ENCODE results near the gene GJB5.

DNA sequence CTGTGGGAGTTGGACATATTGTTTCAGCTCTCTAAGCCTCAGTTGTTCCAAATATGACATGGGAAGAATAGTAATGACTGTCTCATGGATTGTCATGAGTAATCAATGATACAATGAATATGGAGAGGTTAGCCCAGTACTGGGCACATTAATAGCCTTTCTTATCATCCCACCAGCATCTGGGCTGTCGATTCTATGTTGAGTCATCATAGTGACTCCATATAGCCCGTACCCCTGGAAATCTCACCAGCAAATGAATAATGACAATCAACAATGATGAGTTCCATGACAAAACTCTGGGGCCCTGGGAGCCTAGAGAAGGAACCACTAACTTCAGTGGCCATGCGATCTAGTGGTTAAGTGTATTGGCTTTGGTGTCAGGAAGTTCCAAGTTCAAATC is 39.7 kb upstream of the GJB5 start:
- TF ChIP-seq, protein P1, sequence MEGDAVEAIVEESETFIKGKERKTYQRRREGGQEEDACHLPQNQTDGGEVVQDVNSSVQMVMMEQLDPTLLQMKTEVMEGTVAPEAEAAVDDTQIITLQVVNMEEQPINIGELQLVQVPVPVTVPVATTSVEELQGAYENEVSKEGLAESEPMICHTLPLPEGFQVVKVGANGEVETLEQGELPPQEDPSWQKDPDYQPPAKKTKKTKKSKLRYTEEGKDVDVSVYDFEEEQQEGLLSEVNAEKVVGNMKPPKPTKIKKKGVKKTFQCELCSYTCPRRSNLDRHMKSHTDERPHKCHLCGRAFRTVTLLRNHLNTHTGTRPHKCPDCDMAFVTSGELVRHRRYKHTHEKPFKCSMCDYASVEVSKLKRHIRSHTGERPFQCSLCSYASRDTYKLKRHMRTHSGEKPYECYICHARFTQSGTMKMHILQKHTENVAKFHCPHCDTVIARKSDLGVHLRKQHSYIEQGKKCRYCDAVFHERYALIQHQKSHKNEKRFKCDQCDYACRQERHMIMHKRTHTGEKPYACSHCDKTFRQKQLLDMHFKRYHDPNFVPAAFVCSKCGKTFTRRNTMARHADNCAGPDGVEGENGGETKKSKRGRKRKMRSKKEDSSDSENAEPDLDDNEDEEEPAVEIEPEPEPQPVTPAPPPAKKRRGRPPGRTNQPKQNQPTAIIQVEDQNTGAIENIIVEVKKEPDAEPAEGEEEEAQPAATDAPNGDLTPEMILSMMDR (IDR thresholded peaks at IDR 0.05; ENCODE audit: low read length) = no peak
- no peak for TF ChIP-seq EZH2 (IDR thresholded peaks at IDR 0.05; ENCODE audit: borderline replicate concordance, low read length)

Data from OCI-LY1 (cell line).